ENCODE results near the gene MTCH2.
"Not testable (repeated sequence)": the region's sequence is repeated elsewhere in the genome, so short reads cannot be mapped to it uniquely, and the experiment has no call there.

The MTCH2 gene

DNA sequence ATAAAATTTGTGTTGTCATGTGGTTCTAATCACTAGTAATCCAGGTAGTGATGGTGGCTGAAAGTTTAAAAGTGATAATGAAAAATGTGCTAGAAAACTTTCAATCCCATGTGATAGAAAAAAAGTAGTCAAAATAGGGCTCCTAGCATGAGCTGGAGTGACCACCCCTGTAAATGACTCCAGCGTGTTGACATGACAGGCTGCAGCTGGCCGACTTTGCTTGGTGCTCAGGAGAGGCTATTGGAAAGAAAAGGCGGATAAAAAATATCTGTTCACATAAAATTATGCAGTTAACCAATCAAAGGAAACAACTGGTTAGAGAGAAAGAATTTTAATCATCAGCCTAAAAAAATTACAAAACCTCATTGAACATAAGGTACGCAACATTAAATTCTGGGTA is 16.9 kb upstream of the MTCH2 start:
- TF ChIP-seq CTCF (IDR thresholded peaks at IDR 0.05; ENCODE audit: borderline replicate concordance, insufficient read depth, low read depth, low read length) = no peak
- H3K4me3 ChIP-seq (ENCODE audit: low read depth, low read length) = no peak overlapping the region

DNA sequence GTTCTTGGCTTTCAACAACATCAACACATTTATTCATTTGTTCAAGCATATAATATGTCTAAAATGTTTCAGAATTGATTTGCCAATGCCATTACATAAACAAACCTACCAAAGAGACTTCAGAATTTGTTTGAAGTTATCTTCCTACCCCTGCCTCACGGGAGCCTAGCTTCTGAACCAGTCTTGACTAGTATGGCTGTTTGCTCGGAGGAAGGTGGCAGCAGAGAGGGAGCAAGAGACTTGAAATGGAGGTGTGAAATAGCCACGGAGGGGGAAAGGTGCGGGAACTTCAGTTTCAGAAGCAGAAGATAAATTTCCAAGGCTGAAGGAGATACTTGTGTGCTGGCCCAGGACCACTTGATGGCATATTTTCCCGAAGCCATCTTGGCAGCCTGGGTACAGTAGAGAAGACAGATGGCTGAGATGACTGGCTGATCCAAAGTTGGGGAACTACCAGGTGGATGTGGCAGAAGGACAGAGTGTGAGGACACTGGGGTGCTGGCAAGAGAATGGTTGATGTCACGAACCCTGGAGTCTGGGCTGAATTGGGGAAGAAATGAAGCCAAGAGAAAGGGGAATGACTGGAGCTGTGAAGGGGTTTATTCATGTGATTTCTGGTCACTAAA is 14.0 kb upstream of the MTCH2 start:
- no peak for TF ChIP-seq CTCF (IDR thresholded peaks at IDR 0.05; ENCODE audit: borderline replicate concordance, insufficient read depth, low read depth, low read length)
- no peak overlapping the region for H3K4me3 ChIP-seq (ENCODE audit: low read depth, low read length)

DNA sequence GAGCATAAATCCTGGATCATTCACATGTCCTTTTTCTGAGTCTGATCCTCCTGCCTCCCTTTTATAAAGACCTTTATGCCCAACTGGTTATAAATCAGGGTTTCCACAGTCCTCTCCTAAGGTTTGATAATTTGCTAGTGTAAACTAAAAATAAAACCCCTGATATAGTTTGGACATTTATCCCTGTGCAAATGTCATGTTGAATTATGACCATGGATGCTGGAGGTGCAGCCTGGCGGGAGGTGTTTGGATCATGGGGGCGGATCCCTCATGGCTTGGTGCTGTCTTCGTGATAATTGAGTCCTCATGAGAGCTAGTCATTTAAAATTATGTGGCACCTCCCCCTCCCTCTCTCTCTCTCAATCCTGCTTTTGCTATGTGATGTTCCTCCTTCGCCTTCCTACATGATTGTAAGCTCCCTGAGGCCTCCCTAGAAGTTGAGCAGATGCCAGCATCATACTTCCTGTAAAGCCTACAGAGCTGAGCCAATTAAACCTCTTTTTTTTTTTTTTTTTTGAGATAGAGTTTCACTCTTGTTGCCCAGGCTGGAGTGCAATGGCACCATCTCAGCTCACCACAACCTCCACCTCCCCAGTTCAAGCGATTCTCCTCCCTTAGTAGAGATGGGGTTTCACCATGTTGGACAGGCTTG is 9.6 kb upstream of the MTCH2 start:
- no peak for TF ChIP-seq CTCF (IDR thresholded peaks at IDR 0.05; ENCODE audit: borderline replicate concordance, insufficient read depth, low read depth, low read length)
- H3K4me3 ChIP-seq (ENCODE audit: low read depth, low read length) = no peak overlapping the region

GRCh38 chr11:47649276-47649675 is 6.9 kb upstream of the MTCH2 start:
- H3K4me3 ChIP-seq (ENCODE audit: low read depth, low read length) = no peak overlapping the region
- TF ChIP-seq CTCF (IDR thresholded peaks at IDR 0.05; ENCODE audit: borderline replicate concordance, insufficient read depth, low read depth, low read length) = no peak

GRCh38 chr11:47646019-47646418 is 3.7 kb upstream of the MTCH2 start:
- TF ChIP-seq CTCF (IDR thresholded peaks at IDR 0.05; ENCODE audit: borderline replicate concordance, insufficient read depth, low read depth, low read length) = no peak
- H3K4me3 ChIP-seq (ENCODE audit: low read depth, low read length) = no peak overlapping the region

DNA sequence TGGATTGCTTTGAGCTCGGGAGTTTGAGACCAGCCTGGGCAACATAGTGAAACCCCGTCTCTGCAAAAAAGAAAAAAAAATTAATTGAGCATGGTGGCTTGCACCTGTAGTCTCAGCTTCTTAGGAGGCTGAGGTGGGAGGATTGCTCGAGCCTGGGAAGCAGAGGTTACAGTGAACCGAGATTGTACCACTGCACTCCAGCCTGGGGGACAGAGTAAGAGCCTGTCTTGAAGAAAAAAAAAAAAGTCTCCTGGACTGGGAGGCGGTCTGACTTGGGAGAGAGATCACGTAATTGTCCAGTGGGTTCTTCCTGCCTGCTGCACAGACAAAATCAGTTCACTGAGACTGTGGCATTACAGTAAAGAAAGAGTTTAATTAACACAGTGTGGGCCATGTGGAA is 3.1 kb upstream of the MTCH2 start:
- no peak overlapping the region for H3K4me3 ChIP-seq (ENCODE audit: low read depth, low read length)
- TF ChIP-seq CTCF (IDR thresholded peaks at IDR 0.05; ENCODE audit: borderline replicate concordance, insufficient read depth, low read depth, low read length) = no peak

DNA sequence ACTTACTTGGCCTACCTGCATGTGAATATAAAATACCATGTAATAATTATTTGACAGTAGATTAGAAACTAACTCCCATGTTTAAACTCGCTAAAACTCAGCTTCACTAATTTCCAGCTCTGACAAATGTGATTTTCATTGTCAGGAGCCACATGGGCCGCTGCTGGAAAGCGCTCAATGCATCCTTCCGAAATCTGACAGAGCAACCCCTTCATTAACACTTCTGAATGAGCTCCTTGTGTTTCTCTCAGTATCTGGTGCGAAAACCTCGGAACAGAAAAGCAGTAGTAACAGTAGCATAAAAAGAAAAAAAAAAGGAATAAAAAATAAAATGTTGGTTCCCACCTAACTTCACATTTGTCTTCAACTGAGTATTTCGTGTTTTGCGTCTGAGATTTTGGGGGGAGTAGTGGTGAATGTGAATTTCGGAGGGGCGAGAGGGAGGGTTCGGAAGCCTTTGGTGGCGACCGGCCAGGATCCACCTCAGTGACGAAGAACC is 710 bp downstream of the MTCH2 start:
- H3K4me3 ChIP-seq (ENCODE audit: low read depth, low read length) = peak overlapping the region; percentile 65
- TF ChIP-seq CTCF (IDR thresholded peaks at IDR 0.05; ENCODE audit: borderline replicate concordance, insufficient read depth, low read depth, low read length) = no peak

DNA sequence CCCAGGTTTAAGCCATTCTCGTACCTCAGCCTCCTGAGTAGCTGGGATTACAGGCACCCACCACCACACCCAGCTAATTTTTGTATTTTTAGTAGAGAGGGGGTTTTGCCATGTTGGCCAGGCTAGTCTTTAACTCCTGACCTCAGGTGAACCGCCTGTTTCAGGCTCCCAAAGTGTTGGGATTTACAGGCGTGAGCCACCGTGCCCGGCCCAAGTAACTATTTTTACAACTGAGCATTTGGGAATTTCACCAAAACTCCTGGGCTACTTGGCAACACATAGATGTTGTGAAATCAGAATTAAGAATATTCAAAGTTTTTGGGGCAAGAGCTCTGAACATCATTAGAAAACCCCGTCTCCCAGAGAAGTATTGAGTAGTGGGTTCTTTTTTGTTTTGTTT is 1.9 kb downstream of the MTCH2 start:
- H3K4me3 ChIP-seq (ENCODE audit: low read depth, low read length) = not testable (repeated sequence)

GRCh38 chr11:47636331-47636730 is 6.0 kb downstream of the MTCH2 start:
- H3K4me3 ChIP-seq (ENCODE audit: low read depth, low read length) = not testable (repeated sequence)
